ENCODE results near the gene CCDC18. TPM values are rescaled to one million over a fixed set of nuclear protein-coding genes. Genes with fewer than 3 reads are reported as not detected.

CCDC18 gene
- polyA plus RNA-seq, 1 donor from 2014 or later, result 5.7 TPM

- H3K9ac ChIP-seq (ENCODE audit: low read length), result no peak overlapping the region
- no peaks in the 10 kb centered on the region for H3K9me3 ChIP-seq (ENCODE audit: low read length)
- H4K20me1 ChIP-seq (ENCODE audit: insufficient read depth), result no peaks in the 10 kb centered on the region
- no peak for TF ChIP-seq EZH2 (IDR thresholded peaks at IDR 0.05; ENCODE audit: borderline replicate concordance, insufficient read depth, low read length, poor library complexity, severe bottlenecking)
- no peak for TF ChIP-seq CTCF (IDR thresholded peaks at IDR 0.05; ENCODE audit: poor library complexity, severe bottlenecking)
- no peak for TF ChIP-seq TAF1 (IDR thresholded peaks at IDR 0.05; ENCODE audit: low read depth)
- no peak for TF ChIP-seq POLR2AphosphoS5 (IDR thresholded peaks at IDR 0.05)
- no peak for TF ChIP-seq MXI1 (conservative IDR thresholded peaks at IDR 0.05; ENCODE audit: poor library complexity, severe bottlenecking)
- TF ChIP-seq RAD21 (conservative IDR thresholded peaks at IDR 0.05), result no peak
- no peak for TF ChIP-seq SMC3 (conservative IDR thresholded peaks at IDR 0.05; ENCODE audit: poor library complexity)
- H2AFZ ChIP-seq (ENCODE audit: low read depth, low read length), result no peak overlapping the region
- no peaks in the 10 kb centered on the region for H3K27me3 ChIP-seq (ENCODE audit: insufficient read depth, low read depth, low read length)
- no peaks in the 10 kb centered on the region for H3F3A ChIP-seq (ENCODE audit: insufficient read depth, low read length, poor library complexity, severe bottlenecking)
- H3K4me2 ChIP-seq (ENCODE audit: low read length), result no peak overlapping the region
- H3K9me2 ChIP-seq (ENCODE audit: insufficient read depth, low read length), result no peaks in the 10 kb centered on the region
- H3K27ac ChIP-seq (ENCODE audit: low read length), result no peak overlapping the region
- no peaks in the 10 kb centered on the region for H3K36me3 ChIP-seq (ENCODE audit: insufficient read depth, low read length)
- no peaks in the 10 kb centered on the region for H3K79me2 ChIP-seq (replicated peaks; ENCODE audit: insufficient read depth, low read length)
- no peak overlapping the region for H3K4me3 ChIP-seq (ENCODE audit: low read length)
Measured at GRCh38 chr1:93152835-93153234, 27.7 kb upstream of the CCDC18 start.

- no peaks in the 10 kb centered on the region for H3K9me2 ChIP-seq (ENCODE audit: insufficient read depth, low read length)
- H3K27me3 ChIP-seq (ENCODE audit: insufficient read depth, low read depth, low read length), result no peaks in the 10 kb centered on the region
- no peak overlapping the region for H2AFZ ChIP-seq (ENCODE audit: low read depth, low read length)
- H3K4me3 ChIP-seq (ENCODE audit: low read length), result no peak overlapping the region
- no peak overlapping the region for H3K9ac ChIP-seq (ENCODE audit: low read length)
- TF ChIP-seq RAD21 (conservative IDR thresholded peaks at IDR 0.05) (no peak), SMC3 (conservative IDR thresholded peaks at IDR 0.05; ENCODE audit: poor library complexity) (no peak), MXI1 (conservative IDR thresholded peaks at IDR 0.05; ENCODE audit: poor library complexity, severe bottlenecking) (no peak), TAF1 (IDR thresholded peaks at IDR 0.05; ENCODE audit: low read depth) (no peak), EP300 (conservative IDR thresholded peaks at IDR 0.05; ENCODE audit: poor library complexity, severe bottlenecking) (no peak), CTCF (IDR thresholded peaks at IDR 0.05; ENCODE audit: poor library complexity, severe bottlenecking) (no peak), POLR2AphosphoS5 (IDR thresholded peaks at IDR 0.05) (no peak), REST (IDR thresholded peaks at IDR 0.05; ENCODE audit: borderline replicate concordance) (no peak), EZH2 (IDR thresholded peaks at IDR 0.05; ENCODE audit: borderline replicate concordance, insufficient read depth, low read length, poor library complexity, severe bottlenecking) (no peak)
- no peaks in the 10 kb centered on the region for H3F3A ChIP-seq (ENCODE audit: insufficient read depth, low read length, poor library complexity, severe bottlenecking)
- no peak overlapping the region for H3K27ac ChIP-seq (ENCODE audit: low read length)
- no peaks in the 10 kb centered on the region for H3K79me2 ChIP-seq (replicated peaks; ENCODE audit: insufficient read depth, low read length)
- H4K20me1 ChIP-seq (ENCODE audit: insufficient read depth), result no peaks in the 10 kb centered on the region
- H3K4me2 ChIP-seq (ENCODE audit: low read length), result no peak overlapping the region
- no peaks in the 10 kb centered on the region for H3K9me3 ChIP-seq (ENCODE audit: low read length)
- no peaks in the 10 kb centered on the region for H3K36me3 ChIP-seq (ENCODE audit: insufficient read depth, low read length)
Measured at GRCh38 chr1:93154898-93155297, 25.6 kb upstream of the CCDC18 start.
